ENCODE measurements around the gene NKAPL. TPM values are rescaled to one million over a fixed set of nuclear protein-coding genes. Genes with fewer than 3 reads are reported as not detected.

NKAPL gene
- total and polyA plus RNA-seq, 2 of the 13 experiments (the other 11 are each of a cell fraction or from before 2014, with no cell fraction given), result not detected

GRCh38 chr6:28266962-28267694 is 8.0 kb downstream of the NKAPL start, which contains the start of gene ZSCAN26 (continued):
- TF ChIP-seq KMT2A (CRISPR knock-in tag; IDR thresholded peaks at IDR 0.05) (peak; percentile 97), KDM3A (CRISPR knock-in tag; IDR thresholded peaks at IDR 0.05; ENCODE audit: low read depth) (peak; percentile 86; the same call in 1 of the 2 replicates), ZNF772 (CRISPR knock-in tag; IDR thresholded peaks at IDR 0.05) (peak; percentile 67; the same call in 1 of the 2 replicates), SALL2 (CRISPR knock-in tag; IDR thresholded peaks at IDR 0.05) (peak; percentile 86), PCBP2 (optimal IDR thresholded peaks at IDR 0.05; ENCODE audit: low read depth, low read length, poor library complexity, severe bottlenecking) (no peak), ZNF724P (CRISPR knock-in tag; IDR thresholded peaks at IDR 0.05; ENCODE audit: borderline replicate concordance) (no peak; the same call in 1 of the 2 replicates), HHEX (CRISPR knock-in tag; IDR thresholded peaks at IDR 0.05) (no peak), ZNF740 (CRISPR knock-in tag; IDR thresholded peaks at IDR 0.05) (no peak), SOX6 (IDR thresholded peaks at IDR 0.05) (no peak), SOX6 (CRISPR knock-in tag; IDR thresholded peaks at IDR 0.05) (peak; percentile 66; the same call in 1 of the 2 replicates), ZNF792 (CRISPR knock-in tag; IDR thresholded peaks at IDR 0.05) (peak; percentile 57; the same call in 1 of the 2 replicates), PHB2 (IDR thresholded peaks at IDR 0.05; ENCODE audit: partially characterized antibody) (no peak), FOXP1 (IDR thresholded peaks at IDR 0.05) (no peak), FOXP1 (CRISPR knock-in tag; IDR thresholded peaks at IDR 0.05) (no peak; the same call in 1 of the 2 replicates), ZFP62 (CRISPR knock-in tag; IDR thresholded peaks at IDR 0.05) (no peak), HMGA1 (CRISPR knock-in tag; conservative IDR thresholded peaks at IDR 0.05) (no peak), ZNF12 (CRISPR knock-in tag; IDR thresholded peaks at IDR 0.05) (0 out of 2 replicates have a peak, but pooled peaks have one; percentile 82), ZNF614 (CRISPR knock-in tag; IDR thresholded peaks at IDR 0.05; ENCODE audit: borderline replicate concordance) (peak; percentile 89), TBP (CRISPR knock-in tag; IDR thresholded peaks at IDR 0.05) (no peak), ZNF781 (CRISPR knock-in tag; IDR thresholded peaks at IDR 0.05; ENCODE audit: borderline replicate concordance, not compliant biosample characterization) (peak; percentile 96), HDAC2 (CRISPR knock-in tag; IDR thresholded peaks at IDR 0.05) (peak; percentile 75), BCL3 (CRISPR knock-in tag; IDR thresholded peaks at IDR 0.05) (peak; percentile 83), AKAP8 (CRISPR knock-in tag; IDR thresholded peaks at IDR 0.05) (no peak), ZNF10 (CRISPR knock-in tag; IDR thresholded peaks at IDR 0.05; ENCODE audit: borderline replicate concordance, low read depth) (no peak), ZNF678 (CRISPR knock-in tag; IDR thresholded peaks at IDR 0.05) (0 out of 2 replicates have a peak, but pooled peaks have one; percentile 57), ATF4 (CRISPR knock-in tag; IDR thresholded peaks at IDR 0.05) (peak in 1 of 2 experiments; percentile 54; a peak in 1 of 4 replicates), HOXD1 (CRISPR knock-in tag; IDR thresholded peaks at IDR 0.05) (peak; percentile 80; the same call in 1 of the 2 replicates), SKI (IDR thresholded peaks at IDR 0.05; ENCODE audit: partially characterized antibody) (peak; percentile 18), FIP1L1 (IDR thresholded peaks at IDR 0.05; ENCODE audit: borderline replicate concordance, insufficient read depth, low read depth, low read length) (no peak), PRMT3 (CRISPR knock-in tag; IDR thresholded peaks at IDR 0.05; ENCODE audit: borderline replicate concordance, low read depth) (no peak; the same call in 1 of the 2 replicates)

All from HepG2 (cell line).